ENCODE results near the gene PKP1.

DNA sequence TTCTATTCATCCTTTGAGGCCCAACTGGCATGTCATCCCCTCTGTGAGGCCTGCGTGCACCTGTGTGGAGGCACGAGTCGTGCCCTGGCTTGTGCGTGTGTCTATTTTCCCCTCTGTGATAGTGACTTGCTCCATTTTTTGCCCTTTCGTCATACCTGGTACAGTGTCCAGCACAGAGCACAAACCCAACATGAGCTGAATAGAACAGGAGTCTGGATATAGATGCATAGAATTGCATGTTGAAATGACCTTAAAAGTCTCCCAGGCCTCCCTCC lies 61.7 kb downstream of the PKP1 start:
- TF ChIP-seq, protein P1, sequence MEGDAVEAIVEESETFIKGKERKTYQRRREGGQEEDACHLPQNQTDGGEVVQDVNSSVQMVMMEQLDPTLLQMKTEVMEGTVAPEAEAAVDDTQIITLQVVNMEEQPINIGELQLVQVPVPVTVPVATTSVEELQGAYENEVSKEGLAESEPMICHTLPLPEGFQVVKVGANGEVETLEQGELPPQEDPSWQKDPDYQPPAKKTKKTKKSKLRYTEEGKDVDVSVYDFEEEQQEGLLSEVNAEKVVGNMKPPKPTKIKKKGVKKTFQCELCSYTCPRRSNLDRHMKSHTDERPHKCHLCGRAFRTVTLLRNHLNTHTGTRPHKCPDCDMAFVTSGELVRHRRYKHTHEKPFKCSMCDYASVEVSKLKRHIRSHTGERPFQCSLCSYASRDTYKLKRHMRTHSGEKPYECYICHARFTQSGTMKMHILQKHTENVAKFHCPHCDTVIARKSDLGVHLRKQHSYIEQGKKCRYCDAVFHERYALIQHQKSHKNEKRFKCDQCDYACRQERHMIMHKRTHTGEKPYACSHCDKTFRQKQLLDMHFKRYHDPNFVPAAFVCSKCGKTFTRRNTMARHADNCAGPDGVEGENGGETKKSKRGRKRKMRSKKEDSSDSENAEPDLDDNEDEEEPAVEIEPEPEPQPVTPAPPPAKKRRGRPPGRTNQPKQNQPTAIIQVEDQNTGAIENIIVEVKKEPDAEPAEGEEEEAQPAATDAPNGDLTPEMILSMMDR (IDR thresholded peaks at IDR 0.05), result no peak
- no peak for TF ChIP-seq POLR2A (IDR thresholded peaks at IDR 0.05)
